Lower lobe of right lung (tissue), 2 donors: Measurements from ENCODE around the gene CHSY3. TPM values are rescaled to one million over a fixed set of nuclear protein-coding genes. Genes with fewer than 3 reads are reported as not detected.

Experiments used
- ATAC-seq, 2 donors: fragments of 200-7000 bp; cut with Tn5 transposase; one replicate each; pipeline ENCODE4 v1.9.1; 2020 to 2022; ENCODE audit warnings: mild to moderate bottlenecking in 2 of 2, moderate library complexity in 2 of 2
- DNase-seq: peaks from one replicate; pipeline ENCODE4 v3.0.0-alpha.2; 2020
- H3K27ac ChIP-seq: fragments of 200-600 bp; one replicate; pipeline ENCODE4 v1.8.0; 2022
- H3K27me3 ChIP-seq: fragments of 200-600 bp; one replicate; pipeline ENCODE4 v1.8.0; 2022; ENCODE audit warnings: low read depth
- H3K36me3 ChIP-seq: fragments of 200-600 bp; one replicate; pipeline ENCODE4 v1.8.0; 2022; ENCODE audit warnings: mild to moderate bottlenecking
- H3K4me1 ChIP-seq: fragments of 200-600 bp; one replicate; pipeline ENCODE4 v1.8.0; 2022
- H3K4me3 ChIP-seq: fragments of 200-600 bp; one replicate; pipeline ENCODE4 v1.8.0; 2022; ENCODE audit warnings: mild to moderate bottlenecking
- H3K9me3 ChIP-seq: fragments of 200-600 bp; one replicate; pipeline ENCODE4 v1.8.0; 2022
- intact Hi-C: fragments of 100-400 bp; cut with DNase I; formaldehyde crosslinking; loops from one replicate; pipeline ENCODE4 v1.11.0; 2022
- total RNA-seq: library from RNA; stranded (reverse); fragmentation: NEBNext Ultra II Directional; extraction: Animal tissue kit (Norgen Biotek cat#: 25700); gene quantifications from one replicate; pipeline ENCODE4 v1.2.1, GENCODE V29; 2021
- TF ChIP-seq, protein P1 (sequence below): fragments of 200-600 bp; IDR thresholded peaks from one replicate; pipeline ENCODE4 v1.8.0; 2022; ENCODE audit warnings: antibody characterized with exemption, mild to moderate bottlenecking
- donor health status: DM: no; HTN: yes; CAD: no; lungs with severe emphysema.

Gene CHSY3
- total RNA-seq, 1 donor from 2014 or later: 4.7 TPM

DNA sequence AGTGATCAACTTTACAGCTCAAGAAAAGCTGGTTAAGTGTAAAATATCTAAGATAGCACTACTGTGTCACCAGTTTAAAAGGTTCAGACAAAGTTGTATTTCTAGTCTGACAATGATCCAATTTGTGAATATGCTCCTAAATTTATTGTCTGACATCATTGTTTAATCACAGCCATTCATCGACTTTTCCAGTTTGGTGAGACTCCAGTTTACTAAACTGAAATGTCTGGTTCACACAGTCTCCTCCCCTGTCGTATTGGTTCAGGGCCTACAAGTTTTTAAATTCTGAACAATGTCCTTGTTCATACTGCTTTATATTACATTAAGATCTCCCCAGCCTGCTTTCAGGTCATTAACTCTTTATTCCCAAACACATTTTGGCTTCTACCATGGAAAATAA, 161.4 kb downstream of the CHSY3 start:
- H3K4me3 ChIP-seq: no peak overlapping the region
- no peaks in the 10 kb centered on the region for H3K9me3 ChIP-seq
- no peak for ATAC-seq
- H3K27me3 ChIP-seq: no peaks in the 10 kb centered on the region
- intact Hi-C loops: no loop called here
- H3K36me3 ChIP-seq: no peaks in the 10 kb centered on the region
- TF ChIP-seq, protein P1, sequence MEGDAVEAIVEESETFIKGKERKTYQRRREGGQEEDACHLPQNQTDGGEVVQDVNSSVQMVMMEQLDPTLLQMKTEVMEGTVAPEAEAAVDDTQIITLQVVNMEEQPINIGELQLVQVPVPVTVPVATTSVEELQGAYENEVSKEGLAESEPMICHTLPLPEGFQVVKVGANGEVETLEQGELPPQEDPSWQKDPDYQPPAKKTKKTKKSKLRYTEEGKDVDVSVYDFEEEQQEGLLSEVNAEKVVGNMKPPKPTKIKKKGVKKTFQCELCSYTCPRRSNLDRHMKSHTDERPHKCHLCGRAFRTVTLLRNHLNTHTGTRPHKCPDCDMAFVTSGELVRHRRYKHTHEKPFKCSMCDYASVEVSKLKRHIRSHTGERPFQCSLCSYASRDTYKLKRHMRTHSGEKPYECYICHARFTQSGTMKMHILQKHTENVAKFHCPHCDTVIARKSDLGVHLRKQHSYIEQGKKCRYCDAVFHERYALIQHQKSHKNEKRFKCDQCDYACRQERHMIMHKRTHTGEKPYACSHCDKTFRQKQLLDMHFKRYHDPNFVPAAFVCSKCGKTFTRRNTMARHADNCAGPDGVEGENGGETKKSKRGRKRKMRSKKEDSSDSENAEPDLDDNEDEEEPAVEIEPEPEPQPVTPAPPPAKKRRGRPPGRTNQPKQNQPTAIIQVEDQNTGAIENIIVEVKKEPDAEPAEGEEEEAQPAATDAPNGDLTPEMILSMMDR: no peak
- no peaks in the 10 kb centered on the region for H3K4me1 ChIP-seq
- no peak overlapping the region for H3K27ac ChIP-seq
- DNase-seq: no peak

GRCh38 chr5:130066644-130067043, 162.4 kb downstream of the CHSY3 start:
- intact Hi-C loops: no loop called here
- TF ChIP-seq, protein P1: no peak
- no peaks in the 10 kb centered on the region for H3K9me3 ChIP-seq
- H3K27me3 ChIP-seq: no peaks in the 10 kb centered on the region
- no peak overlapping the region for H3K4me3 ChIP-seq
- no peak overlapping the region for H3K27ac ChIP-seq
- H3K36me3 ChIP-seq: no peaks in the 10 kb centered on the region
- no peaks in the 10 kb centered on the region for H3K4me1 ChIP-seq
- peak; percentile 36 to 58 for ATAC-seq
- DNase-seq: no peak

DNA sequence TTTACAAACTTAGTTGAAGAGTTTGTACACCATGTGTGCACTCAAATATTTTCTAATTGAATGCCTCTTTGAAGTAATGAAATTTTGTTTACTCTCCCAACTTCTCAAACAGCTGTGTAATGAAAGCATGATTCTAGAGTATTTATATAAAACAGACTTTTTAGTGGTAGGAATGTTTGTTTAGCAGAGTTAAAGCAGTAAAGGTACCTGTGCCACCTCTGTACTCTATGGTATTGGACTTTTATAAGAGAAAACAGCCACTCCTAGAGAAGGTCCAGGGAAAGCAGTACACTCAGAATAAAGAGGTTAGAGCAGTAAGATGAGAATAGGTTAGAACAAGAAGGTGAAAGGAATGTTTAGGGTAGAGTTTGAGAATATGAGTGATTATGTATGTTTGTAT, 163.1 kb downstream of the CHSY3 start:
- TF ChIP-seq, protein P1: no peak
- H3K4me3 ChIP-seq: no peak overlapping the region
- H3K27me3 ChIP-seq: no peaks in the 10 kb centered on the region
- H3K36me3 ChIP-seq: no peaks in the 10 kb centered on the region
- no peak overlapping the region for H3K27ac ChIP-seq
- no peaks in the 10 kb centered on the region for H3K9me3 ChIP-seq
- intact Hi-C loops: no loop called here
- no peaks in the 10 kb centered on the region for H3K4me1 ChIP-seq
- DNase-seq: no peak
- ATAC-seq: peak; percentile 82 to 93

DNA sequence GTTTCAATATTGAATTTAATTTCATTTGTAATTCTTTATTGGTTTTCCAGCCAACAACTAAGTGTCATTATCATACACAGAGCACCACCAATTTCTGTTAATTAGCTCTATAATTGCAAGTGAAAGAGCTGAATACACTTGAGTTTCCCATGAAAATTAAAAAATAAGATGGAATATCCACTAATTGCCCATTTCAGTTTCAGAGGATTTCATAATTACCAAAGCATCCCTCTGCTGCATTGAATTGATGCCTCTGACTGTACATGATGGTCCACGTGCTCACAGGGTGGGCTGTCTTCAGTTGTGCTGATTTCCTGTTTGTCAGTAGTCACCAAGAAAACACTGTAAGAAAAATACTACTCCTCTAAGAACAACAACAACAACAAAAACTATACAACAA, 163.8 kb downstream of the CHSY3 start:
- no peaks in the 10 kb centered on the region for H3K4me1 ChIP-seq
- no peaks in the 10 kb centered on the region for H3K36me3 ChIP-seq
- DNase-seq (no peak), ATAC-seq (no peak)
- no peaks in the 10 kb centered on the region for H3K9me3 ChIP-seq
- intact Hi-C loops: no loop called here
- H3K27ac ChIP-seq: no peak overlapping the region
- H3K27me3 ChIP-seq: no peaks in the 10 kb centered on the region
- TF ChIP-seq, protein P1: no peak
- H3K4me3 ChIP-seq: no peak overlapping the region

DNA sequence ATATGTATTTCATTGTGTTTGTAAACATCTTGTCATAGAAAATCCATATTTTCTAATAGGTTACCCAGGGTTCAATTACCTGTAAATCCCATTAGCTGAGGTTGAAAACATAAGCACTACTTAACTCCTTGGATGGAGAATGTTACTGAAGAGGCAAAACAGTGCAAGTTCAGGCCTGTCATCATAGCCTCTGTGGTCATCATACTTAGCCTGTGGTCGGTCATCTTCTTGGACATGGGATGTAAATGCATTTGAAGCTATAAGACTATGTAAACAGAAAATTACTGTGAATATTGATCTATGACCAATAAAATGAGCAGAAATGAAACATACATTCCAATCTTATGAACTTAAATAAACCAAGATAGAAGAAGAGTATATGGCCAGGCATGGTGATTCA, 164.7 kb downstream of the CHSY3 start:
- Histone ChIP-seq H3K36me3 (no peaks in the 10 kb centered on the region), H3K9me3 (no peaks in the 10 kb centered on the region), H3K27me3 (no peaks in the 10 kb centered on the region), H3K4me1 (no peaks in the 10 kb centered on the region), H3K27ac (no peak overlapping the region), H3K4me3 (no peak overlapping the region)
- ATAC-seq: no peak
- no peak for DNase-seq
- intact Hi-C loops: no loop called here
- TF ChIP-seq, protein P1: no peak

DNA sequence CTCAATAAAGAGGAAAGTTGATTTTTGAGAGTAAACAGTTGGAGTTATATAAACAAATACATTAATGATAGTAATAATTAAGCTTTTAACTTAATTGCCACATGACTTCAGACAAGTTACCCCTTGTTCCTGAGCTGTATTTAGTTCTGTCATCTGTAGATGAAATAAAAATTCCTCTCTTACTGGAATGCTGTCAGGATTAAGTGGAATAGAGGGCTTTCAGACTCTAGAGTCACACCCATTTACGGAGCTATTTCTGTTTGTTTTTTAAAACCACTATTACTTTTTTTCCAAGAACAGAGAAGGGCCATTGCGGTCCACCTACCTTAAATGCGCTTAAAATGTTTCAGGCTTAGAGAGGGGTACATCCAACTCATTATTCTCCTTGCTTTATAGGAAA, 170.6 kb downstream of the CHSY3 start:
- Histone ChIP-seq H3K27ac (no peak overlapping the region), H3K36me3 (no peaks in the 10 kb centered on the region), H3K27me3 (no peaks in the 10 kb centered on the region), H3K4me1 (no peaks in the 10 kb centered on the region), H3K9me3 (no peaks in the 10 kb centered on the region), H3K4me3 (no peak overlapping the region)
- DNase-seq: no peak
- TF ChIP-seq, protein P1: no peak
- intact Hi-C loops: no loop called here
- no peak for ATAC-seq
